ENCODE measurements around the gene MRLN.
"Not testable (repeated sequence)": the region's sequence is repeated elsewhere in the genome, so short reads cannot be mapped to it uniquely, and the experiment has no call there.

DNA sequence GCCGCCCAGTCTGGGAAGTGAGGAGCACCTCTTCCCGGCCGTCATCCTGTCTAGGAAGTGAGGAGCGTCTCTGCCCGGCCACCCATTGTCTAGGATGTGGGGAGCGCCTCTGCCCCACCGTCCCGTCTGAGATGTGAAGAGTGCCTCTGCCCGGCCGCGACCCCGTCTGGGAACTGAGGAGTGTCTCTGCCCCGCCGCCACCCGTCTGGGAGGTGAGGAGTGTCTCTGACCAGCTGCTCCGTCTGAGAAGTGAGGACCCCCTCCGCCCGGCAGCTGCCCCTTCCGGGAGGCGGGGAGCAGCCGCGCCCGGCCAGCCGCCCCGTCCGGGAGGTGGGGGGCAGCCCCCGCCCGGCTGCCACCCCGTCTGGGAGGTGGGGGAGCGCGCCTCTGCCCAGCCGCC is 9.1 kb downstream of the MRLN start:
- not testable (repeated sequence) for TF ChIP-seq CTCF, POLR2A (IDR thresholded peaks at IDR 0.05)

Measured in adrenal gland (tissue), 5 donors.